GM12878 (cell line): ENCODE data around the gene GRN. TPM values are rescaled to one million over a fixed set of nuclear protein-coding genes. Genes with fewer than 3 reads are reported as not detected.

Experiments
- ATAC-seq: fragments of 200-7000 bp; cut with Tn5 transposase; 3 replicates; pipeline ENCODE4 v1.9.1; 2020; ENCODE audit warnings: mild to moderate bottlenecking, moderate library complexity
- BruUV-seq: library from RNA; stranded (reverse); fragments of 400-500 nt; replicated peaks from 2 replicates; lab custom pipeline; 2021; lab: Mats Ljungman, UMichigan
- CTCF ChIA-PET: fragments of 300-600 bp; sonication (Branson Sonifier 250); formaldehyde crosslinking; extraction: SDS; loops from one replicate; lab custom pipeline; 2021; ENCODE audit warnings: inconsistent platforms; lab: Yijun Ruan, JAX
- POLR2A ChIA-PET: fragments of 350-600 bp; formaldehyde crosslinking; extraction: SDS; loops from one replicate; lab custom pipeline; 2021; ENCODE audit warnings: inconsistent platforms; lab: Charles Lee
- RAD21 ChIA-PET: fragments of 300-600 bp; sonication (Branson Sonifier 250); formaldehyde crosslinking; loops from one replicate; lab custom pipeline; 2023; ENCODE audit warnings: antibody characterized with exemption; ENCODE audit not compliant: unreplicated experiment; lab: Charles Lee
- SMC1A ChIA-PET: fragments of 300-600 bp; sonication (Branson Sonifier 250); formaldehyde crosslinking; loops from one replicate; lab custom pipeline; 2023; ENCODE audit not compliant: unreplicated experiment, uncharacterized antibody; lab: Charles Lee
- DNase-seq: peaks from one replicate; pipeline ENCODE4 v3.0.0-alpha.2; 2011; ENCODE audit warnings: low read depth, low spot score
- FAIRE-seq: peaks from 3 replicates; lab custom pipeline; 2011; peaks lifted over from hg19 to GRCh38; lab: Jason Lieb, UNC
- H2AFZ ChIP-seq: 2 replicates; pipeline ENCODE4 v1.6.0; 2011; ENCODE audit warnings: low read depth, low read length, control low read depth; ENCODE audit not compliant: control insufficient read depth
- H3K27ac ChIP-seq: 2 replicates; pipeline ENCODE4 v1.5.1; 2011; ENCODE audit warnings: control low read depth; ENCODE audit not compliant: control insufficient read depth, insufficient read depth
- H3K27me3 ChIP-seq, 2 experiments: replicated peaks in 1 of 2; 2 replicates each; pipeline versions ENCODE4 v1.6.0 to v1.6.1; 2011; ENCODE audit warnings: low read length in 1 of 2; ENCODE audit not compliant: control insufficient read depth in 2 of 2, insufficient read depth in 2 of 2
- H3K36me3 ChIP-seq, 2 experiments: 2 replicates each; pipeline ENCODE4 v1.5.1; 2011; ENCODE audit warnings: low read length in 1 of 2; ENCODE audit not compliant: control insufficient read depth in 2 of 2, insufficient read depth in 2 of 2
- H3K4me1 ChIP-seq: 2 replicates; pipeline ENCODE4 v1.6.1; 2011; ENCODE audit warnings: mild to moderate bottlenecking, low read length, moderate library complexity, mixed read lengths; ENCODE audit not compliant: control insufficient read depth, insufficient read depth
- H3K4me2 ChIP-seq: 2 replicates; pipeline ENCODE4 v1.6.0; 2011; ENCODE audit warnings: control low read depth; ENCODE audit not compliant: control insufficient read depth, insufficient read depth
- H3K4me3 ChIP-seq: fragments of 200-600 bp; sonication (generic); 2 replicates; pipeline ENCODE4 v1.5.1; 2016
- H3K79me2 ChIP-seq: 2 replicates; pipeline ENCODE4 v1.6.0; 2011; ENCODE audit warnings: low read length; ENCODE audit not compliant: control insufficient read depth, insufficient read depth
- H3K9ac ChIP-seq: 2 replicates; pipeline ENCODE4 v1.8.0; 2011; ENCODE audit warnings: low read length, control low read depth, mixed read lengths; ENCODE audit not compliant: control insufficient read depth, insufficient read depth
- H3K9me3 ChIP-seq: replicated peaks from 3 replicates; pipeline ENCODE4 v1.5.1; 2011; ENCODE audit warnings: mild to moderate bottlenecking, low read length; ENCODE audit not compliant: control insufficient read depth, insufficient read depth
- H4K20me1 ChIP-seq: 2 replicates; pipeline ENCODE4 v1.6.0; 2011; ENCODE audit not compliant: control insufficient read depth, insufficient read depth
- EGR1 ChIP-seq, 2 experiments: IDR thresholded peaks; 1 replicate in 1 of 2; 2 replicates in 1 of 2; pipeline ENCODE4 v1.6.1; 2011 to 2012; ENCODE audit warnings: low read depth in 2 of 2, low read length in 2 of 2, borderline replicate concordance in 1 of 2, mild to moderate bottlenecking in 1 of 2, moderate library complexity in 1 of 2
- IKZF1 ChIP-seq: fragments of 450-650 bp; conservative IDR thresholded peaks from 2 replicates; pipeline ENCODE4 v1.6.1; 2017; ENCODE audit warnings: antibody characterized with exemption, mild to moderate bottlenecking
- POLR2AphosphoS5 ChIP-seq: IDR thresholded peaks from 2 replicates; pipeline ENCODE4 v1.6.1; 2011; ENCODE audit warnings: mild to moderate bottlenecking, low read length, inconsistent platforms
- RUNX3 ChIP-seq: IDR thresholded peaks from 2 replicates; pipeline ENCODE4 v1.6.1; 2012; ENCODE audit warnings: low read length, inconsistent platforms
- ZZZ3 ChIP-seq: IDR thresholded peaks from 2 replicates; pipeline ENCODE4 v1.6.1; 2011; ENCODE audit warnings: low read depth; ENCODE audit not compliant: control insufficient read depth, insufficient read length
- WGBS: methylation state at CpG from one replicate; pipeline ENCODE4 v1.1.6; 2016; ENCODE audit warnings: low lambda C conversion rate; ENCODE audit not compliant: insufficient replicate concordance, insufficient coverage; ENCODE audit errors: missing lambda C conversion rate; 5-methylcytosine and 5-hydroxymethylcytosine counted together
- in situ Hi-C: fragments of 300-500 bp; cut with MboI; formaldehyde crosslinking; loops from 9 replicates; pipeline ENCODE4 v1.14.3; 2018; ENCODE audit warnings: mixed read lengths
- intact Hi-C: fragments of 100-400 bp; cut with micrococcal nuclease; formaldehyde crosslinking; loops from one replicate; pipeline ENCODE4 v1.14.2; 2022; ENCODE audit not compliant: unreplicated experiment
- polyA plus RNA-seq, 11 experiments: library from polyadenylated mRNA; depleted of rRNA in 4 of 11; unstranded in 6 of 11; stranded (reverse) in 5 of 11; fragments of >200 nt; fragmentation: Nextera tagmentation in 4 of 11; fragmentation: Illumina TruSeq in 1 of 11; extraction: Ambion mirVana in 4 of 11; extraction: Trizol in 1 of 11; gene quantifications; 1 replicate in 1 of 11; 2 replicates in 10 of 11; pipeline versions ENCODE4 v1.2.1 to v1.2.3, GENCODE V29; 2011 to 2016; ENCODE audit warnings: inconsistent platforms in 2 of 11, missing spikeins in 2 of 11, low read depth in 1 of 11
- total RNA-seq, 4 experiments: library from RNA; depleted of rRNA in 3 of 4; stranded (reverse); fragments of >200 nt in 3 of 4; fragmentation: Illumina TruSeq in 1 of 4; extraction: Trizol in 1 of 4; gene quantifications; 2 replicates each; pipeline versions ENCODE4 v1.2.1 to v1.2.3, GENCODE V29; 2013 to 2021
- TF ChIP-seq, protein P1 (sequence below): IDR thresholded peaks from 2 replicates; pipeline ENCODE4 v1.6.1; 2012; ENCODE audit warnings: mild to moderate bottlenecking, low read depth, low read length
- TF ChIP-seq, protein P2 (sequence below): IDR thresholded peaks from 2 replicates; pipeline ENCODE4 v1.6.1; 2011; ENCODE audit warnings: low read depth, low read length, improper control_type of control experiment, borderline replicate concordance

Gene GRN
- total and polyA plus RNA-seq, 10 of the 15 experiments (the other 5 are each of a cell fraction or from before 2014, with no cell fraction given) = 22.3 to 389 (median 139) TPM

DNA sequence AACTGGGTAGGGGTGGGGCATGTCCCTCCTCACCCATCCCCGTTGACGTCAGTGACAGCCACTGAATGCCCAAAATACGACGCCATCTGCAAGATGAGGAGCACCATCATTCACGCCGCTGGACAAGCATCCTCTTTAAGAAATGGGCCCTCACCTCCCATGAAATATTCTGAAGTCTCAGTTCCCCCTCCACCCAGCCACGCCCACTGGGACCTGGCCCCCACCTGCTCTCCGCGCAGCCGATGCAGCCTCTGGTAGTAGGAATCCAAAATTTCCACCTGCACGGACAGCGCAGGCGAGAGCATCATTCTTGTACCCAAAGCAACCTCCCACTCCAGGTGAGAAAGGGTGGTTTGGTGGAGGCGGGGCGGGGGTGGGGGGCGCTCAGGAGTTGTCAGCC, 38.8 kb downstream of the GRN start (continued):
- TF ChIP-seq, protein P1, sequence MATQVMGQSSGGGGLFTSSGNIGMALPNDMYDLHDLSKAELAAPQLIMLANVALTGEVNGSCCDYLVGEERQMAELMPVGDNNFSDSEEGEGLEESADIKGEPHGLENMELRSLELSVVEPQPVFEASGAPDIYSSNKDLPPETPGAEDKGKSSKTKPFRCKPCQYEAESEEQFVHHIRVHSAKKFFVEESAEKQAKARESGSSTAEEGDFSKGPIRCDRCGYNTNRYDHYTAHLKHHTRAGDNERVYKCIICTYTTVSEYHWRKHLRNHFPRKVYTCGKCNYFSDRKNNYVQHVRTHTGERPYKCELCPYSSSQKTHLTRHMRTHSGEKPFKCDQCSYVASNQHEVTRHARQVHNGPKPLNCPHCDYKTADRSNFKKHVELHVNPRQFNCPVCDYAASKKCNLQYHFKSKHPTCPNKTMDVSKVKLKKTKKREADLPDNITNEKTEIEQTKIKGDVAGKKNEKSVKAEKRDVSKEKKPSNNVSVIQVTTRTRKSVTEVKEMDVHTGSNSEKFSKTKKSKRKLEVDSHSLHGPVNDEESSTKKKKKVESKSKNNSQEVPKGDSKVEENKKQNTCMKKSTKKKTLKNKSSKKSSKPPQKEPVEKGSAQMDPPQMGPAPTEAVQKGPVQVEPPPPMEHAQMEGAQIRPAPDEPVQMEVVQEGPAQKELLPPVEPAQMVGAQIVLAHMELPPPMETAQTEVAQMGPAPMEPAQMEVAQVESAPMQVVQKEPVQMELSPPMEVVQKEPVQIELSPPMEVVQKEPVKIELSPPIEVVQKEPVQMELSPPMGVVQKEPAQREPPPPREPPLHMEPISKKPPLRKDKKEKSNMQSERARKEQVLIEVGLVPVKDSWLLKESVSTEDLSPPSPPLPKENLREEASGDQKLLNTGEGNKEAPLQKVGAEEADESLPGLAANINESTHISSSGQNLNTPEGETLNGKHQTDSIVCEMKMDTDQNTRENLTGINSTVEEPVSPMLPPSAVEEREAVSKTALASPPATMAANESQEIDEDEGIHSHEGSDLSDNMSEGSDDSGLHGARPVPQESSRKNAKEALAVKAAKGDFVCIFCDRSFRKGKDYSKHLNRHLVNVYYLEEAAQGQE = no peak
- TF ChIP-seq IKZF1 = no peak
- no peak for TF ChIP-seq EGR1 (IDR thresholded peaks at IDR 0.05; ENCODE audit: borderline replicate concordance in 1 of 2, low read depth in 2 of 2, low read length in 2 of 2)

DNA sequence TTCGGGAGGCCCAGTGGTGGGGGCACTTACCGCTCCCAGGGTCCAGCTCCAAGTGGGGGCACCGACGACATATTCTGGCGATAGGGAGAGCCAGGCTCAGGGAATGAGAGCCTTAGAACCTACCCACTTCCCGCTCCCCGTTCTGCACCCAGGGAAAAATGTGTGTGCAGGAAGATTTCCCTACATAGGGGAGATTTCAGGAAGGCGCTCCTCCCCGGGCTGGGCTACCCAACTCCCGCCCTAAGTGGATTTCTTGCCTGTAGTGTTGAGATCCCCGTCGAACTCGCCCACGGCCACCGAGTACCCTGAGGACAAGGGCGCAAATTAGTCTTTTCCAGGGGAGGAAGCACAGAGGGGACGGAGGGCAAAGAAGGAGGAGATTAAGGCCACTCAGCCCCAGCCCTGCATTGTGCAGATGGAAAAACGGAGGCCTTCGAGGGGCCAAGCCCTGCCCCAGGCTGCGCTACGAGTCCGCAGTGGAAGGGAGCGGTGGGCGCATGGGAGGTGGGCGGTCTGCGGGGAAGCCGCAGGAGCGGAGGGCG, 39.2 kb downstream of the GRN start:
- ChIA-PET CTCF (no interaction called here), POLR2A (no interaction called here), SMC1A (no interaction called here), RAD21 (no interaction called here)
- no peaks in the 10 kb centered on the region for H3K4me1 ChIP-seq
- H2AFZ ChIP-seq = no peak overlapping the region
- no peak for ATAC-seq
- TF ChIP-seq ZZZ3 = no peak
- TF ChIP-seq RUNX3 = no peak
- TF ChIP-seq, protein P2, sequence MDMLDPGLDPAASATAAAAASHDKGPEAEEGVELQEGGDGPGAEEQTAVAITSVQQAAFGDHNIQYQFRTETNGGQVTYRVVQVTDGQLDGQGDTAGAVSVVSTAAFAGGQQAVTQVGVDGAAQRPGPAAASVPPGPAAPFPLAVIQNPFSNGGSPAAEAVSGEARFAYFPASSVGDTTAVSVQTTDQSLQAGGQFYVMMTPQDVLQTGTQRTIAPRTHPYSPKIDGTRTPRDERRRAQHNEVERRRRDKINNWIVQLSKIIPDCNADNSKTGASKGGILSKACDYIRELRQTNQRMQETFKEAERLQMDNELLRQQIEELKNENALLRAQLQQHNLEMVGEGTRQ = no peak
- TF ChIP-seq POLR2AphosphoS5 = no peak
- no peaks in the 10 kb centered on the region for H3K36me3 ChIP-seq
- no peak overlapping the region for H3K4me3 ChIP-seq
- no peak for DNase-seq
- H3K9me3 ChIP-seq = no peaks in the 10 kb centered on the region
- WGBS = 90% methylated on average over 24 of the region's 29 CpGs
- in situ Hi-C loops = no loop called here
- H4K20me1 ChIP-seq = no peaks in the 10 kb centered on the region
- intact Hi-C loops = no loop called here
- no peak for FAIRE-seq
- H3K79me2 ChIP-seq = no peaks in the 10 kb centered on the region
- no peaks in the 10 kb centered on the region; a peak in 2 of 4 replicates for H3K27me3 ChIP-seq
- H3K27ac ChIP-seq = no peak overlapping the region
- no peak overlapping the region for H3K4me2 ChIP-seq
- BruUV-seq = no TSS peak
- H3K9ac ChIP-seq = no peak overlapping the region
